Naive B cell (primary cell): Measurements from ENCODE around the gene KLHDC10. TPM values are rescaled to one million over a fixed set of nuclear protein-coding genes. Genes with fewer than 3 reads are reported as not detected.
"Not testable (repeated sequence)": the region's sequence is repeated elsewhere in the genome, so short reads cannot be mapped to it uniquely, and the experiment has no call there.

Experiments used
- ATAC-seq, 2 donors: fragments of 150-1000 bp; cut with Tn5 transposase; 2 replicates each; pipeline ENCODE4 v1.10.0; 2021; ENCODE audit warnings: low read depth in 2 of 2, mild to moderate bottlenecking in 2 of 2, moderate library complexity in 2 of 2
- DNase-seq: peaks from one replicate; pipeline ENCODE4 v3.0.0; 2022
- H3K27ac Mint-ChIP-seq, 6 donors: one replicate each; pipeline ENCODE4 v1.8.0; 2020 to 2022; ENCODE audit warnings: mild to moderate bottlenecking in 6 of 6, mixed read lengths in 6 of 6, moderate library complexity in 5 of 6, inconsistent platforms in 2 of 6
- H3K27me3 Mint-ChIP-seq, 3 donors: one replicate each; pipeline ENCODE4 v1.8.0; 2021 to 2022; ENCODE audit warnings: mixed read lengths in 3 of 3, mild to moderate bottlenecking in 1 of 3
- H3K36me3 Mint-ChIP-seq, 2 donors: one replicate each; pipeline ENCODE4 v1.8.0; 2020 to 2022; ENCODE audit warnings: mixed read lengths in 2 of 2, inconsistent platforms in 1 of 2, mild to moderate bottlenecking in 1 of 2
- H3K4me1 Mint-ChIP-seq, 3 donors: one replicate each; pipeline ENCODE4 v1.8.0; 2020 to 2022; ENCODE audit warnings: mixed read lengths in 3 of 3, inconsistent platforms in 1 of 3, mild to moderate bottlenecking in 1 of 3, moderate library complexity in 1 of 3
- H3K4me3 Mint-ChIP-seq, 8 donors: one replicate each; pipeline ENCODE4 v1.8.0; 2020 to 2022; ENCODE audit warnings: mild to moderate bottlenecking in 8 of 8, mixed read lengths in 8 of 8, moderate library complexity in 8 of 8, inconsistent platforms in 2 of 8
- H3K9me3 Mint-ChIP-seq, 7 donors: one replicate each; pipeline ENCODE4 v1.8.0; 2020 to 2022; ENCODE audit warnings: mixed read lengths in 7 of 7, mild to moderate bottlenecking in 5 of 7, inconsistent platforms in 2 of 7, moderate library complexity in 1 of 7
- polyA plus RNA-seq, 6 donors: library from polyadenylated mRNA; unstranded; fragments of 300-500 nt; fragmentation: Illumina TruSeq; gene quantifications; one replicate each; pipeline ENCODE4 v1.2.3, GENCODE V29; 2021; ENCODE audit warnings: low read depth in 6 of 6

The KLHDC10 gene
- polyA plus RNA-seq, 6 donors from 2014 or later: 1.4 to 6.5 (median 3.5) TPM

DNA sequence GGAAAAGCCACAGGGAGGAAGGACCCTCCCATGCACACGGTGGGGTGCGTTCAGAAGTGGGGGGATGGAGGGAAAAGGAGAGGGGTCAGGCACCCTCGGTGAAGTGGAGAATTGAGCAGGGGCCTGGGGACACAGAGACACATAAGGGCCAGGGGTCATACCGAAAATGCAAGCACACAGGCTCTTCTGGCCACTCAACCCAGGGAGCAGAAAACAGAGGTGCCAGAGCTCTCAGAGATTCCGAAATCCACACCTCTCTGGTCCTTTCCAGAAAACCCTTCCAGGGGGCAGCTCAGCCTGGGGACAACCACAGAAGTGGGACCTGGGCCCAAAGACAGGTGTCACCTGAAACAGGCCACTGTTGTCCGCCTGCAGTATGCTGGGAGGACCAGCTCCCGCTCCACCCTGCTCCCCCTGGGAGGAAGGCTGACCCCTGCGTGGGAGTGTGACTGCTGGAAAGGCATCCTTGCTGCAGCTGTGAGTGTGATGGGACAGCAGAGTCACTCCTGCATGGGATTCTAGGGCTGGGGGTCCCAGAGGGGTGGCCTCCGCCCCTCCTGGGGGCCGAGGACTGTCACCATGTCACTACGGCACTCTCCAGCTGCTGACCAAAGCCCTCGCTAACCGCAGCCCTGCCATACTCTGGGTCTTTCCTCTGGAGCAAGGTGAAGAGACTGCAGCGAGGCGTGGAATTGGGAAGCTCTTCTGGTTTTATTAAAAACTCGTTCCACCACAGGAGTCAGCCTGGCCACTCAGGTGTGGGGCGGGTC, 71.7 kb downstream of the KLHDC10 start:
- DNase-seq (no peak), ATAC-seq (no peak)
- Mint-ChIP-seq H3K9me3 (no peaks in the 10 kb centered on the region), H3K27ac (peak overlapping the region; percentile 69 to 95 (median 90)), H3K4me1 (peaks cover 22 to 60% (median 48%) of the 10 kb centered on the region in 3 donors), H3K27me3 (no peaks in the 10 kb centered on the region), H3K4me3 (peak overlapping the region; percentile 85 to 95 (median 90)), H3K36me3 (no peaks in the 10 kb centered on the region)

DNA sequence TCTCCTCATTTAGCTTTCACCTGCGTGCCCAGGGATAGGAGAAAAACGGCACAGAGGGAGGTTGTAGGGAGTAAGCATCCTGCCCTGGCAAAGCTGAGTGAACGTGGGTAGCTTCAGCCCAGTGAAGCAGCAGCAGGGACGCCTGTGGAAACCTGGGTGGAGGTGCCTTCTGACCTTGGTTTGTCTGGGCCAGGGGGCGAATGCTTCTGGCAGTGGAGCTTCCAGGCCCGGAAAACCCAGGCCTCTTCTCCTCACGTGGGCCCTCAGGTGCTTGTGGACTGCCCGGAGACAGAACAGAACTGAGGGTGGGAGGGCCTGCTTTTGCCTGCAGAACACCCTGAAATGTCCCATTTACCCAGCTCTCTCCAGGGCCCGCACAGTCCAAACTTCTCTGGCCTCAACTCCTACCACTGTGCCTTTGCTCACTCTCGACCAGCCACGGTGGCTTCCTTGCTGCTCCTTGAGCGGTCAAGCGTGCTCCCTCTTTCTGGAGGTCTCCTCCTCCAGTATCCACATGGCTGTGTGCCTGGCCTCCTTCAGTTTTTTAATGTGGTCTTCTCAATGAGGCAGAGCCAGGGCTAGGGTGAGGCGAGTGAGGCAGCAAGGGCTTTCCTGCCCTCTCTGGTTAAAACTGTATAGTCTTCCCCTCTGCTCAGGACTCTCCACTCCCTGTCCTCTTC, 72.5 kb downstream of the KLHDC10 start:
- Mint-ChIP-seq H3K27me3 (no peaks in the 10 kb centered on the region), H3K9me3 (no peaks in the 10 kb centered on the region), H3K36me3 (no peaks in the 10 kb centered on the region), H3K4me1 (peaks cover 22 to 67% (median 49%) of the 10 kb centered on the region in 3 donors), H3K27ac (peak overlapping the region in 5 of 6 donors; percentile 16 to 95 (median 92)), H3K4me3 (peak overlapping the region; percentile 82 to 93 (median 86))
- ATAC-seq: no peak
- DNase-seq: no peak

DNA sequence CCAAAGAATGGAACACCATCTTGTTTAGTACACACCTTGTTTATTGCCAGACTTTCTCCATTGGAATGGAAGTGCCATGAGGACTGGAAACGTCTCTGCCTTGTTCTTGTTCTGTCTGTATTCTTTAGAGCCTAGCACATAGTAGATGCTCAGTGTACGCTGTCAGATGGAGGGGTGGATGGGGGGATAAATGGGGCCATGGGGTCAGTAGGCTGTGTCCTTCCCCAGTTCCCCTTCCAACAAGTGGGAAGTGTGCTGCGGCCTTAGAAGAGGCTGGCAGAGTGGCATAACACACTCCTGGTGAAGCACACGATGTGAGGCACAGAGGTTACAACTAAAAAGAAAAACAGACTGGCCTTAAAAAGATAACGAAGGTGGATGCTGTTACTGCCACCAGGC, 73.0 kb downstream of the KLHDC10 start:
- Mint-ChIP-seq H3K4me3 (peak overlapping the region; percentile 82 to 93 (median 86)), H3K36me3 (no peaks in the 10 kb centered on the region), H3K9me3 (no peaks in the 10 kb centered on the region), H3K27ac (peak overlapping the region; percentile 9 to 95 (median 88)), H3K27me3 (no peaks in the 10 kb centered on the region), H3K4me1 (peaks cover 26 to 72% (median 55%) of the 10 kb centered on the region in 3 donors)
- ATAC-seq (no peak), DNase-seq (no peak)

DNA sequence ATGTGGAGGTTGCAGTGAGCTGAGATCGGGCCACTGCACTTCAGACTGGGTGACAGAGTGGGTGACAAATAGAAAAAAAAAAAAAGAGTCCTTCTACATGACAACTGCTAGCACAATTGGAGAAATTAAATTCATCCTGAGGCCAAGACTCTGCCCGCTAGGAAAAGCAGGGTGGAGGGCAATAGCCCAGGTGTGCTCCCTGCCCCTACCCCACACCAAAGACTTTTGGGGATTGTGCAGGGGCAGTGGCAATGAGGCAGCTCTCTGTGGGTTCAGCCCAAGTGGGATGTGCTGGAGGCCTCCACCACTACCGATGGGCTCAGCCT, 73.6 kb downstream of the KLHDC10 start:
- Mint-ChIP-seq H3K9me3 (no peaks in the 10 kb centered on the region), H3K4me3 (peak overlapping the region in 1 of 8 donors; percentile 90), H3K27me3 (no peaks in the 10 kb centered on the region), H3K27ac (peak overlapping the region in 4 of 6 donors; percentile 9 to 95 (median 72)), H3K36me3 (no peaks in the 10 kb centered on the region), H3K4me1 (peaks cover 27 to 78% (median 58%) of the 10 kb centered on the region in 3 donors)
- ATAC-seq (no peak), DNase-seq (no peak)

DNA sequence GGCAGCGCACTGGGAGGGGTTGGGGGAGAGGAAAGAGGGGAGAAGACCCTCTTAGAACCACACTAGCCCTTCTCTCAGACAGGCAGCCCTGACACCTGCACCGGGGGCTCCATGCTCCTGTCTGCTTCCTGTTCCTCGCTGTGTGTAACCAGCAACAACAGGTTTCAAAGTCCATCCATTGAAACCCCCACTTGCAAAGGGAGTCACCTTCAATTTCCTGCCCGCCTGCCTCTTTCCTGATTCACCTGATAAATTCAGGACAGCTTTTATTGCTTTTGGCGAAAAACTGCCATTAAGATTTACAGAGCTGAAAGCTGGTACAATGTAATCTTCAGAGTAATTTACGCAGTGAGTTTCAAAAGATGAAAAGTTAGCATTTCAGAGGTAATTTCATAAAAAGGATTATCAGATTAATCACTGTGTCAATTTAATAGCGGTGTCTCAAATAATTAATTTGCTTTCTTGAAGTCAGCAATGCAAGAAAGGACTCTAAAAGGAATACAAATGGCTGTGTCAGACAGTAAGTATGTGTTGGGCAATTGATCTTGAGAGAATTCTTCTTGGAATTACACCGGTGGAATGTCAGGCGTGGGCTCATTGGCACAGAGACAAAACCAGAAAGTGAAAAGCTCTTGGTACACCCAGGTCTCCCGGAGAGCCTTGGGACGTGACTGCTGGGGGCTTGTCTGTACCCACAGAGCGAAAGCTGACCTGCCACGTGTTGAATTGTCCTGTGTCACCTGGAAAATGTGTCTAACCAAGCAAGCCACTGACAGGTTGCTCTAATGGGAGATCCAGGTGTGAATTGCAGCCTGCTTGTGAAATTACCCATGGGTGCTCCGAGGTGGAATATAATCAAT, 74.2 kb downstream of the KLHDC10 start:
- H3K36me3 Mint-ChIP-seq: no peaks in the 10 kb centered on the region
- H3K27ac Mint-ChIP-seq: peak overlapping the region; percentile 31 to 95 (median 62)
- H3K4me3 Mint-ChIP-seq: peak overlapping the region in 3 of 8 donors; percentile 12 to 45 (median 44)
- no peaks in the 10 kb centered on the region for H3K27me3 Mint-ChIP-seq
- peaks cover 0 to 2% (median 0%) of the 10 kb centered on the region in 7 donors for H3K9me3 Mint-ChIP-seq
- peaks cover 29 to 84% (median 61%) of the 10 kb centered on the region in 3 donors for H3K4me1 Mint-ChIP-seq
- no peak for DNase-seq
- ATAC-seq: no peak

DNA sequence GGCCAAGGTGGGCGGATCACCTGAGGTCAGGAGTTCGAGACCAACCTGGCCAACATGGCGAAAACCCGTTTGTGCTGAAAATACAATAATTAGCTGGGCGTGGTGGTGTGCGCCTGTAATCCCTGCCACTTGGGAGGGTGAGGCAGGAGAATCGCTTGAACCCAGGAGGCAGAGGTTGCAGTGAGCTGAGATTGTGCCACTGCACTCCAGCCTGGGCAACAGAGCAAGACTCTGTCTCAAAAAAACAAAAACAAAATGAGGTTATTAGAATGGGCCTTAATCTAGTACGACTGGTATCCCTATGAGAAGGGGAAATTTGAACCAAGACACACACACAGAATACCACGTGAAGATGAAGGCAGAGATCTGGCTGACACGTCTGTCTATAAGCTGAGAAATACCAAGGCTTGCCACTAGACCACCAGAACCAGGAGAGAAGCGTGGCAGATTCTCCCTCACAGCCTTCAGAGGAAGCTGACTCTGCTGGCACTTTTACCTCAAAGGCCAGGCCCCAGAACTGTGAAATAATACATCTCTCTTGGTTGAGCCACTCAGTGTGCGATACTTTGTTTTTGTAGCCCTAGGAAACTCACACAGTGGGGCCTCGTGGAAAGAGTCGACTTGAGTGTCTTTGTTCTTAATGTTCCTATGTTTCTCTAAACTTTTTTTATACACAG, 75.2 kb downstream of the KLHDC10 start:
- Mint-ChIP-seq H3K36me3 (no peaks in the 10 kb centered on the region), H3K27ac (peak overlapping the region in 5 of 6 donors; percentile 36 to 95 (median 76)), H3K27me3 (no peaks in the 10 kb centered on the region), H3K9me3 (peaks cover 0 to 8% (median 4%) of the 10 kb centered on the region in 7 donors), H3K4me3 (peak overlapping the region in 2 of 8 donors; percentile 1 to 62), H3K4me1 (peaks cover 37 to 86% (median 68%) of the 10 kb centered on the region in 3 donors)
- DNase-seq (no peak), ATAC-seq (no peak)

DNA sequence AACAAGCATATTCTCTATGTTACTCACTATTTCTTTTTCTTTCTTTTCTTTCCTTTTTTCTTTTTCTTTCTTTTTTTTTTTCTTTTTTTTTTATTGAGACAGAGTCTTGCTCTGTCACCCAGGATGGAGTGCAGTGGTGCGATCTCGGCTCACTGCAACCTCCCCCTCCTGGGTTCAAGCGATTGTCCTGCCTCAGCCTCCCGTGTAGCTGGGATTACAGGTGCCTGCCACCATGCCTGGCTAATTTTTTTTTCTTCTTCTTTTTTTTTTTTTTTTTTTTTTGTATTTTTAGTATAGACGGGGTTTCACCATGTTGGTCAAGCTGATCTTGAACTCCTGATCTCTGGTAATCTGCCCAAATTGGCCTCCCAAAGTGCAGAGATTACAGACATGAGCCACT, 75.8 kb downstream of the KLHDC10 start:
- DNase-seq, H3K27me3 Mint-ChIP-seq, H3K36me3 Mint-ChIP-seq, H3K9me3 Mint-ChIP-seq, ATAC-seq, H3K4me3 Mint-ChIP-seq: not testable (repeated sequence)
- peaks cover 39 to 88% (median 68%) of the 10 kb centered on the region in 3 donors for H3K4me1 Mint-ChIP-seq
- peak overlapping the region in 5 of 6 donors; percentile 36 to 95 (median 65) for H3K27ac Mint-ChIP-seq

DNA sequence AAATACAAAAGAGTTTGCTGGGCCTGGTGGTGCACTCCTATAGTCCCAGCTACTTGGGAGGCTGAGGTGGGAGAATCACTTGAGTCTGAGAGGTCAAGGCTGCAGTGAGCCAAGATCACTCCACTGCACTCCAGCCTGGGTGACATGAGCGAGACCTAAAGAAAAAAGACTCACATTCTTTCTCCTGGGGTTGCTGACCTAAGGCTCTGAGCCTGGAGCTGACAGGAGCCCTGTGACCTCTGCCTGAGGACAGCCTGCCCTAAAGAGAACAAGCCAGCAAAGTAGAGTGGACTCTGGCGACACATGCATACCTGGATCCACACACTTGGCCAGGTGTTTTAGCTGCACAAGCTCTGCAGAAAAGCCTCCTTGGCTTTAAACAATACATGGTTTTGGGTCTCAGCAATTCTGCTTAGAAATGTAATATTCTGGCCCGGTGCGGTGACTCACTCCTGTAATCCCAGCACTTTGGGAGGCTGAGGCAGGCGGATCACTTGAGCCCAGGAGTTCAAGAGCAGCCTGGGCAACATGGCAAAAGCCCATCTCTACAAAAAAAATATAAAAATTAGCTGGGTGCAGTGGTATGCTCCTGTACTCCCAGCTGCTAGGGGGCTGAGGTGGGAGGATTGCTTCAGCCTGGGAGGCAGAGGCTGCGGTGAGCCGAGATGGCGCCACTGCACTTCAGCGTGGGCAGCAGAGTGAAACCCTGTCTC, 76.5 kb downstream of the KLHDC10 start:
- DNase-seq (no peak), ATAC-seq (no peak)
- Mint-ChIP-seq H3K4me3 (peak overlapping the region in 1 of 8 donors; percentile 65), H3K4me1 (peaks cover 34 to 82% (median 61%) of the 10 kb centered on the region in 3 donors), H3K27ac (peak overlapping the region in 3 of 6 donors; percentile 59 to 95 (median 70)), H3K27me3 (no peaks in the 10 kb centered on the region), H3K9me3 (peaks cover 0 to 9% (median 5%) of the 10 kb centered on the region in 7 donors), H3K36me3 (no peaks in the 10 kb centered on the region)

DNA sequence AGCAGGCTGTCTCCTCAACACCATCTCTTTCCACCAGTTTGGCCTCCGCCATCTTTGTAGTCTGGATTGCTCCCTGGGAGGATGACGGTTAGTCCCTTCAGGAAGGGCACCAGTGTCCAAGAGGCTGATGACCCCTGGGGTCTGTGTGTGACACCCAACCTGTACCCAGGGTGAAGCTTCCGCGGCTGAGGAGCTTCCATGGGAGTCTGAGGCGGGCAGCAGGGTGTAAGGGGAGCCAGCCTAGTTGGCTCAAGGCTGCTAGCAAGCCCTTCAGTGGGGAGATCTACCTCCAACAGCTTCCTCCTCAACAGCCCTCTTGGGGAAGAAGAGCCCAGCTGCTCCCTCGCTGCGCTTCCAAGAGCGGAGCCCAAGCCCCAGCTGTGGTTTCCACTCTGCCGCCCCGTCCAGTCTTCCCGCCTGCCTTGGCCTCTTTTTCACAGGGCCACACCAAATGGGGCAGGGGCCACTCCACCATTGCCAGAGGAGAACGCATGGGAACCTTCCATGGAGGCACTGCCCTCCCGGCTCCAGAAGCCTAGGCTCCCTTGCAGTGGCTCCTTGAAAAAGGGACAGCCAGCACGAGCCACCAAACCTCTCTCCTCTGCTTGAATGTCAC, 77.5 kb downstream of the KLHDC10 start:
- H3K27ac Mint-ChIP-seq: peak overlapping the region in 2 of 6 donors; percentile 87 to 95
- H3K9me3 Mint-ChIP-seq: peaks cover 0 to 9% (median 5%) of the 10 kb centered on the region in 7 donors
- peaks cover 28 to 72% (median 52%) of the 10 kb centered on the region in 3 donors for H3K4me1 Mint-ChIP-seq
- ATAC-seq (no peak), DNase-seq (no peak)
- H3K4me3 Mint-ChIP-seq: peak overlapping the region in 1 of 8 donors; percentile 21
- H3K27me3 Mint-ChIP-seq: no peaks in the 10 kb centered on the region
- H3K36me3 Mint-ChIP-seq: no peaks in the 10 kb centered on the region

DNA sequence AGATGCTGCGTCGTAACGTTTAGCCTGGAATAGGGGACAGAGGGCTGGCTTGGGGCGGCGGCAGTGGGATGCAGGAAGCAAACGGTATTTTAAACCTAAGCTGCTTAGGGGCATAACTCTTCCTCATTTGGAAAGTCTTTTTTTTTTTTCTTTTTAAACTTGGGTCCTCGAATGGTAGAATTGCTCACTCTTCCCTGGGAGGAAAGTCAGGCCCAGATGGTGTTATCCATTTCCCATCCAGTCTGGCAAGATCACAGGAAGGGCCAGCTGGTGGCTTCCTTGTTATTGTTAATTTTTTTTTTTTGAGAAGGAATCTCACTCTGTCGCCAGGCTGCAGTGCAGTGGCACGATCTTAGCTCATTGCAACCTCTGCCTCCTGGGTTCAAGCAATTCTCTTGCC, 78.2 kb downstream of the KLHDC10 start:
- H3K27me3 Mint-ChIP-seq: no peaks in the 10 kb centered on the region
- H3K4me3 Mint-ChIP-seq: peak overlapping the region in 4 of 8 donors; percentile 2 to 45 (median 32)

DNA sequence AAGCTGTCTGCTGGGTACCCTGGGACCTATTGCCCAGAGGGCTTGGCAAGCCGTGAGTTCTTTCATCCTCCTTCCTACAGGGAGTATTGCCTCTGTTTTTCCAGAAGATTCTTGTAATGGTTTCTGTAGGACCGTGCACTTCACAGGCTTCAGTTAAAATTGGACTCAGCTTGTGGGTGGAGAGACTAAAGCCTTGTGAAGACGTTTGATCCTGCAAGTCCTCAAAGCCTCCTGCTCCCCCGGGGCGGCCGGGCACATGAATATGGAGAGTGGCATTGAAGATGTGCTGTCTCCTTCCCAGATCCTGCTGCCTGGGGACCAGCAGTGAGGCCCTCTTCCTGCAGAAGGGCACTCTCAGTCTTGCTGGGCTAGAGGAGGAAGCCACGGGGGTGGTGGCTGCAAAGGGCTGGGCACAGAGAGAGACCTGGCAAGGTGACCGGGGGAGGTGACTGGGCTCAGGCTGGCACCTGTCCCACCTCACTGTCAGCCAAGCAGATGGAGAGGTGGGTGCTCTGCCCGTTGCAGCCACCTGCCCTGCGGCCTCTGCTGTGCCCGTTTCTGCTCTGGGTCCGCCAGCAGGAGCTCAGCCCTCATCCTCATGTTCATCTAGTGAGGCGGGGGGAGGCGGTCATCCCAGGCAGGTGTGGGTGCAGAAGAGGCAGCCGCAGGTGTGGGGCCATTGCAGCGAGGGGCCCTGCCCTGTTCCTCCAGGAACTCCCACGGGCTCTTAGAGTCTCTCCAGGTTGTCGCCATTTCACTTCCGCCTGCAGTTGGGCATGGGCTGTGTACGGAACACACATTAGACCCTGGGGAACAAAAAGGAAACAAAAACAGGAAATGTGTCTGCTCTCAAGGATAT, 79.2 kb downstream of the KLHDC10 start:
- no peaks in the 10 kb centered on the region for H3K36me3 Mint-ChIP-seq
- DNase-seq (peak; percentile 71), ATAC-seq (peak; percentile 79)
- peaks cover 0 to 9% (median 5%) of the 10 kb centered on the region in 7 donors for H3K9me3 Mint-ChIP-seq
- peaks cover 22 to 55% (median 41%) of the 10 kb centered on the region in 3 donors for H3K4me1 Mint-ChIP-seq
- no peaks in the 10 kb centered on the region for H3K27me3 Mint-ChIP-seq
- H3K4me3 Mint-ChIP-seq: peak overlapping the region; percentile 58 to 87 (median 71)
- peak overlapping the region in 5 of 6 donors; percentile 78 to 97 (median 88) for H3K27ac Mint-ChIP-seq

More for the DNA sequence above, 78.2 kb downstream of the KLHDC10 start:
- peak overlapping the region in 5 of 6 donors; percentile 4 to 95 (median 61) for H3K27ac Mint-ChIP-seq
- DNase-seq: no peak
- H3K36me3 Mint-ChIP-seq: no peaks in the 10 kb centered on the region
- peaks cover 22 to 65% (median 46%) of the 10 kb centered on the region in 3 donors for H3K4me1 Mint-ChIP-seq
- peaks cover 0 to 9% (median 5%) of the 10 kb centered on the region in 7 donors for H3K9me3 Mint-ChIP-seq
- ATAC-seq: no peak
